ENCODE measurements around the gene GDE1. TPM values are rescaled to one million over a fixed set of nuclear protein-coding genes. Genes with fewer than 3 reads are reported as not detected.

The GDE1 gene
- total and polyA plus RNA-seq, 2 experiments from 2014 or later, result 77.6 to 99.9 TPM

DNA sequence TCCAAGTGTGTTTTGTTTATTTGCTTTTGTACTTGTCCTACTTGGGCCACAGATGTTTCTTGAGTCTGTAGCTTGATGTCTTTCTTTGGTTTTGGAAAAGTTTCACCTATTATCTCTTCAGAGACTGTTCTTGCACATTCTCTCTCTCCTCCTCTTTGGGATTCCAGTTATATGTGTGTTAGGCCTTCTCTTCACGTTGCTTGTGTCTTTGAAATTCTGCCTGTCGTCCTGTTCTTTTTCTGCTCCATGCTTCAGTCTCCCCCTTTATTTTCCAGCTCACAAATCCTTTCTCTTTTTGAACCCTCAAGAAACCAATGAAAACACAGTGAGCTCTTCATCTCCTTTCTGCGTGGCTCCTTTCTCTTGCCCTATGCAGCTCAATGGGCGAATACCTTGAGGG, 41.5 kb upstream of the GDE1 start:
- Histone ChIP-seq H3K4me1 (ENCODE audit: insufficient read depth) (no peaks in the 10 kb centered on the region), H3K79me2 (peaks cover 30% of the 10 kb centered on the region), H3K9me3 (ENCODE audit: low read depth) (no peaks in the 10 kb centered on the region), H3K9me2 (replicated peaks; ENCODE audit: insufficient read depth) (no peaks in the 10 kb centered on the region), H4K20me1 (ENCODE audit: insufficient read depth, poor library complexity, severe bottlenecking) (no peaks in the 10 kb centered on the region), H2AFZ (no peak overlapping the region), H3K4me3 (no peak overlapping the region), H3K36me3 (replicated peaks; ENCODE audit: insufficient read depth, low read depth) (no peaks in the 10 kb centered on the region), H3K27ac (no peak overlapping the region), H3K27me3 (no peaks in the 10 kb centered on the region), H3K4me2 (no peak overlapping the region)
- TF ChIP-seq EZH2 (IDR thresholded peaks at IDR 0.05; ENCODE audit: borderline replicate concordance) (no peak), CTCF (IDR thresholded peaks at IDR 0.05; ENCODE audit: poor library complexity) (no peak), EZH2phosphoT487 (IDR thresholded peaks at IDR 0.05; ENCODE audit: low read depth, severe bottlenecking, unreplicated experiment) (no peak)
- no peak for DNase-seq (ENCODE audit: low spot score)
- 98% methylated on average over 4 of the region's 4 CpGs for WGBS (ENCODE audit: low lambda C conversion rate, missing lambda C conversion rate)

DNA sequence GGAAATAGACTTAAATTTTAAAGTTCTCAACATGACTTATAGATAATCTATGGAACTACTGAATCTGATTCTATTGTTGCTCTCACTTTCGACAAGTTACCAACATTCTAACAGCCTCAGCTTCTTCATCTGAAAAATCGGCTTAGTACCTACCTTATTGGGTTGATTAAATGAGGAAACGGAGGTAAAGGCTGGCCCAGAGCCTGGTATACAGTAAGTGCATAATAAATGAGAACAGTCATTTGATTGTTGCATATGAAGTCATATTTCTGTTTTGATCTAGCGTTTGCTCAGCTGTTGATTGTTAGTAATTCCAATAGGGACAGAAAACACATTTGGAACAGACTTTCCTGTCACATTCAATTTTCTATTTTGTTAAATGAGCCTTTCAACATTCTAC, 38.2 kb upstream of the GDE1 start:
- H4K20me1 ChIP-seq (ENCODE audit: insufficient read depth, poor library complexity, severe bottlenecking), result no peaks in the 10 kb centered on the region
- no peaks in the 10 kb centered on the region for H3K9me3 ChIP-seq (ENCODE audit: low read depth)
- H3K4me1 ChIP-seq (ENCODE audit: insufficient read depth), result no peaks in the 10 kb centered on the region
- DNase-seq (ENCODE audit: low spot score), result no peak
- H3K27ac ChIP-seq, result no peak overlapping the region
- H3K36me3 ChIP-seq (replicated peaks; ENCODE audit: insufficient read depth, low read depth), result no peaks in the 10 kb centered on the region
- no peak overlapping the region for H2AFZ ChIP-seq
- WGBS (ENCODE audit: low lambda C conversion rate, missing lambda C conversion rate), result 97% methylated on average over 4 of the region's 4 CpGs
- H3K9me2 ChIP-seq (replicated peaks; ENCODE audit: insufficient read depth), result no peaks in the 10 kb centered on the region
- TF ChIP-seq EZH2 (IDR thresholded peaks at IDR 0.05; ENCODE audit: borderline replicate concordance) (no peak), EZH2phosphoT487 (IDR thresholded peaks at IDR 0.05; ENCODE audit: low read depth, severe bottlenecking, unreplicated experiment) (no peak), CTCF (IDR thresholded peaks at IDR 0.05; ENCODE audit: poor library complexity) (no peak)
- H3K79me2 ChIP-seq, result peaks cover 44% of the 10 kb centered on the region
- H3K4me3 ChIP-seq, result no peak overlapping the region
- H3K27me3 ChIP-seq, result no peaks in the 10 kb centered on the region
- no peak overlapping the region for H3K4me2 ChIP-seq

DNA sequence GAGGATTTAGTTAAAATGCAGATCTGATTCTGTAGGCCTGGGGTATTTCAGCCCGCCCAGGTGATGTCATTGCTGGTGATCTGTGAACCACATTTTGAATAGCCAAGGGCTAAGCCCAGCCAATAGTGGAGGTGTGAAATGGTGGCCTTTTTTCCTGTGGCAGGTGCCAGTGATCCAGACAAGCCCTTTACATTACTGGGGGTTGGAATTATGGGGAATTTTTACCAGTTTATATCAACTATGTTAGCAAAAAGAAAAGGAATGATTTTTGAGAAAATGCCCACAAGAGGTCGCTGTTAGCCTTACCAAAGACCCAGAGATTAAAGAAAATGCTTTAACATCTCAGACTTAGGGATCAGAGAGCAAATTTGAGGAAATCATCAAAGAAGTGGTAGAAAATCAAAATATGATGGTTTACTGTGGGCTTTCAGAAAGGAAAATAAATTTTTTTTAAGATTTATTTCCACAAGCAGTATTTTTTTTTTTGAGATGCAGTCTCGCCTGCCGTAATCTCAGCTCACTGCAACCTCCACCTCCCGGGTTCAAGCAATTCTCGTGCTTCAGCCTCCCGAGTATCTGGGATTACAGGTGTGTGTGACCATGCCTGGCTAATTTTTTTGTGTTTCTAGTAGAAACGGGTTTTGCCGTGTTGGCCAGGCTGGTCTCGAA, 37.5 kb upstream of the GDE1 start:
- Histone ChIP-seq H3K9me2 (replicated peaks; ENCODE audit: insufficient read depth) (no peaks in the 10 kb centered on the region), H3K27ac (no peak overlapping the region), H3K4me3 (no peak overlapping the region), H3K36me3 (replicated peaks; ENCODE audit: insufficient read depth, low read depth) (no peaks in the 10 kb centered on the region), H3K27me3 (no peaks in the 10 kb centered on the region), H3K4me2 (no peak overlapping the region), H3K79me2 (peaks cover 44% of the 10 kb centered on the region), H4K20me1 (ENCODE audit: insufficient read depth, poor library complexity, severe bottlenecking) (no peaks in the 10 kb centered on the region), H3K4me1 (ENCODE audit: insufficient read depth) (no peaks in the 10 kb centered on the region), H2AFZ (no peak overlapping the region), H3K9me3 (ENCODE audit: low read depth) (no peaks in the 10 kb centered on the region)
- TF ChIP-seq EZH2 (IDR thresholded peaks at IDR 0.05; ENCODE audit: borderline replicate concordance) (no peak), CTCF (IDR thresholded peaks at IDR 0.05; ENCODE audit: poor library complexity) (peak; percentile 73)
- DNase-seq (ENCODE audit: low spot score), result peak; percentile 78
- WGBS (ENCODE audit: low lambda C conversion rate, missing lambda C conversion rate), result 71% methylated on average over 10 of the region's 10 CpGs
